Measurements from ENCODE around the gene CD300LD.

- TF ChIP-seq POLR2AphosphoS5 (IDR thresholded peaks at IDR 0.05): peak; percentile 38 to 42
- TF ChIP-seq, protein P1, sequence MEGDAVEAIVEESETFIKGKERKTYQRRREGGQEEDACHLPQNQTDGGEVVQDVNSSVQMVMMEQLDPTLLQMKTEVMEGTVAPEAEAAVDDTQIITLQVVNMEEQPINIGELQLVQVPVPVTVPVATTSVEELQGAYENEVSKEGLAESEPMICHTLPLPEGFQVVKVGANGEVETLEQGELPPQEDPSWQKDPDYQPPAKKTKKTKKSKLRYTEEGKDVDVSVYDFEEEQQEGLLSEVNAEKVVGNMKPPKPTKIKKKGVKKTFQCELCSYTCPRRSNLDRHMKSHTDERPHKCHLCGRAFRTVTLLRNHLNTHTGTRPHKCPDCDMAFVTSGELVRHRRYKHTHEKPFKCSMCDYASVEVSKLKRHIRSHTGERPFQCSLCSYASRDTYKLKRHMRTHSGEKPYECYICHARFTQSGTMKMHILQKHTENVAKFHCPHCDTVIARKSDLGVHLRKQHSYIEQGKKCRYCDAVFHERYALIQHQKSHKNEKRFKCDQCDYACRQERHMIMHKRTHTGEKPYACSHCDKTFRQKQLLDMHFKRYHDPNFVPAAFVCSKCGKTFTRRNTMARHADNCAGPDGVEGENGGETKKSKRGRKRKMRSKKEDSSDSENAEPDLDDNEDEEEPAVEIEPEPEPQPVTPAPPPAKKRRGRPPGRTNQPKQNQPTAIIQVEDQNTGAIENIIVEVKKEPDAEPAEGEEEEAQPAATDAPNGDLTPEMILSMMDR (IDR thresholded peaks at IDR 0.05): no peak
- no peak for TF ChIP-seq POLR2A (IDR thresholded peaks at IDR 0.05; ENCODE audit: low read depth)
Observed at GRCh38 chr17:74605361-74605760, 13.3 kb upstream of the CD300LD start.
